Measurements from ENCODE around the gene APOH.
"Not testable (repeated sequence)": the region's sequence is repeated elsewhere in the genome, so short reads cannot be mapped to it uniquely, and the experiment has no call there.

APOH gene

GRCh38 chr17:66228887-66229782, at the start of gene APOH:
APOH (minus strand) TSS chr17:66229415; CDS start chr17:66229379, 36 bp downstream.
- peak; percentile 18 for DNase-seq

GRCh38 chr17:66277191-66277590, 48.0 kb upstream of the APOH start:
- DNase-seq: no peak

- DNase-seq: no peak
These were observed 47.2 kb upstream of the APOH start for GRCh38 chr17:66276328-66276937.

GRCh38 chr17:66275651-66276050, 46.4 kb upstream of the APOH start:
- DNase-seq: peak; percentile 84

GRCh38 chr17:66273586-66273848, 44.3 kb upstream of the APOH start:
- DNase-seq: no peak

- DNase-seq: peak; percentile 67
These were observed 43.8 kb upstream of the APOH start for GRCh38 chr17:66272811-66273585.

GRCh38 chr17:66271512-66271911, 42.3 kb upstream of the APOH start:
- DNase-seq: no peak

GRCh38 chr17:66270106-66270505, 40.9 kb upstream of the APOH start:
- no peak for DNase-seq

GRCh38 chr17:66268247-66268927, 39.2 kb upstream of the APOH start:
- peak; percentile 42 for DNase-seq

GRCh38 chr17:66264696-66265095, 35.5 kb upstream of the APOH start:
- no peak for DNase-seq

GRCh38 chr17:66262767-66263166, 33.6 kb upstream of the APOH start:
- no peak for DNase-seq

GRCh38 chr17:66260688-66261087, 31.5 kb upstream of the APOH start:
- DNase-seq: no peak

GRCh38 chr17:66260275-66260674, 31.1 kb upstream of the APOH start:
- no peak for DNase-seq

GRCh38 chr17:66255527-66255971, 26.3 kb upstream of the APOH start:
- no peak for DNase-seq

GRCh38 chr17:66255112-66255511, 25.9 kb upstream of the APOH start:
- DNase-seq: no peak

- DNase-seq: not testable (repeated sequence)
These were observed 24.2 kb upstream of the APOH start for GRCh38 chr17:66253458-66253857.

- DNase-seq: no peak
These were observed 21.5 kb upstream of the APOH start for GRCh38 chr17:66250686-66251085.

- no peak for DNase-seq
These were observed 19.1 kb upstream of the APOH start for GRCh38 chr17:66248285-66248684.

- no peak for DNase-seq
These were observed 12.6 kb upstream of the APOH start for GRCh38 chr17:66241839-66242238.

GRCh38 chr17:66240630-66241029, 11.4 kb upstream of the APOH start:
- no peak for DNase-seq

- no peak for DNase-seq
These were observed 10.8 kb upstream of the APOH start for GRCh38 chr17:66240013-66240412.

- no peak for DNase-seq
These were observed 6.3 kb upstream of the APOH start for GRCh38 chr17:66235377-66235994.

GRCh38 chr17:66234611-66235010, 5.4 kb upstream of the APOH start:
- DNase-seq: no peak

All from kidney glomerular epithelial cell (primary cell).